Activated CD4-positive, alpha-beta T cell treated with anti-CD3 and anti-CD28 coated beads for 36 hours (primary cell): Measurements from ENCODE around the gene MED7. TPM values are rescaled to one million over a fixed set of nuclear protein-coding genes. Genes with fewer than 3 reads are reported as not detected.

Experiments
- ATAC-seq: fragments of 200-7000 bp; cut with Tn5 transposase; one replicate; pipeline ENCODE4 v1.10.0; 2021; ENCODE audit warnings: mild to moderate bottlenecking, moderate library complexity
- CTCF ChIA-PET: fragments of 350-600 bp; sonication (Branson Sonifier 250); formaldehyde crosslinking; loops from one replicate; lab custom pipeline; 2021; ENCODE audit warnings: antibody characterized with exemption; lab: Charles Lee
- POLR2A ChIA-PET: fragments of 350-600 bp; sonication (Branson Sonifier 250); formaldehyde crosslinking; loops from one replicate; lab custom pipeline; 2021; ENCODE audit warnings: antibody characterized with exemption, inconsistent platforms; lab: Charles Lee
- DNase-seq: peaks from one replicate; pipeline ENCODE4 v3.0.0-alpha.2; 2020
- H3K27ac Mint-ChIP-seq: one replicate; pipeline ENCODE4 v1.8.0; 2021; ENCODE audit warnings: mixed read lengths
- H3K27me3 Mint-ChIP-seq: one replicate; pipeline ENCODE4 v1.8.0; 2021; ENCODE audit warnings: mixed read lengths
- H3K36me3 Mint-ChIP-seq: one replicate; pipeline ENCODE4 v1.8.0; 2021; ENCODE audit warnings: low read depth, mixed read lengths
- H3K4me1 Mint-ChIP-seq: one replicate; pipeline ENCODE4 v1.8.0; 2021; ENCODE audit warnings: mixed read lengths
- H3K4me3 Mint-ChIP-seq: one replicate; pipeline ENCODE4 v1.8.0; 2021; ENCODE audit warnings: mild to moderate bottlenecking, moderate library complexity, mixed read lengths
- H3K9me3 Mint-ChIP-seq: one replicate; pipeline ENCODE4 v1.8.0; 2021; ENCODE audit warnings: low read depth, mixed read lengths
- intact Hi-C, 2 experiments: fragments of 100-400 bp; cut with DNase I in 1 of 2; cut with micrococcal nuclease in 1 of 2; formaldehyde crosslinking; loops; one replicate each; pipeline versions ENCODE4 v1.14.2 to v1.15.1; 2022 to 2024; cut with DNase I, micrococcal nuclease
- total RNA-seq, 2 experiments: library from RNA; stranded (reverse); gene quantifications; one replicate each; pipeline ENCODE4 v1.2.3, GENCODE V29; 2021

MED7 gene
- total RNA-seq, 2 experiments from 2014 or later: 10.0 to 16.9 TPM

DNA sequence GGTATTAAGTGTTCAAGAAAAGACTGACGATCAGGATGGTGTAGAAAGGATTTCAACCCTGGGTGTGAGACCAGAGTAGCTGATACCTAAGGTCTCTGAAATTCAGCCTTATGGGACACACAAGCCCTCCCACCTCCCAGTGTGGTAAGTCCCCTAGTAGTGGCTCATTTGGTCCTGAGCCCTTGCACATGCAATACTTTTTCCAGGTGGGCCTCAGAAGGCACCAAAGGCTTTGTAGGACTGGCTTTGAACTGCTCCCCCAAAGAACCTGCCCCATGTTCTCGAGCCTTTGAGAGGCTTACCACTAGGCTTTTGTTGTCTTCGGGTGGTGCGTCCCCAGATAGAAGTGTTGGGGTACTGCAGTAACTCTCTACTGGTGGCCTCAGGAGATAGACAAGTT is 22.6 kb upstream of the MED7 start:
- H3K36me3 Mint-ChIP-seq: peaks cover 10% of the 10 kb centered on the region
- H3K27ac Mint-ChIP-seq: no peak overlapping the region
- H3K4me3 Mint-ChIP-seq: no peak overlapping the region
- intact Hi-C loops: no loop called here
- ATAC-seq (no peak), DNase-seq (no peak)
- ChIA-PET CTCF (interaction anchor here (0.6 to 1.1 kb wide), 4 partner anchors 9 to 43 kb away, joined by 3 read pairs; no protein-coding TSS in a partner anchor), POLR2A (interaction anchor here (0.7 kb wide), 1 partner anchor 23 kb away, joined by 4 read pairs; the partner anchor contains the start of gene MED7)
- no peaks in the 10 kb centered on the region for H3K27me3 Mint-ChIP-seq
- peaks cover 66% of the 10 kb centered on the region for H3K4me1 Mint-ChIP-seq
- H3K9me3 Mint-ChIP-seq: peaks cover 3% of the 10 kb centered on the region

DNA sequence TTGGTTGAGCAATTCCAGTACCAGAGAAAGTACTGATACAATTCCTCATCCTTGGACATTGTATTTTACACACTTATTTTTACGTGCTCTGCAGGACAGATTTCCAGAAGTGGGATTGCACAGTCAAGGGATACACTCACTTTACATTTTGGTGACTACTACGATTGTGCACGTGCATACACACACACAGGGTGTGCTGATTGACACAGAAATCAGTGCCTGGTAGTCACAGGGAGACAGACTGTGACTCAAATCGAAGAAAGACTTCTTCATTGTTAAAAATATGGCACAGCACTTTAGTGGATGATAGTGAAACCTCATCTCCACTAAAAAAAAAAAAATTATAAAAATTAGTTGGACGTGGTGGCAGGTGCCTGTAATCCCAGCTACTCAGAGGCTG is 21.9 kb upstream of the MED7 start:
- peaks cover 4% of the 10 kb centered on the region for H3K36me3 Mint-ChIP-seq
- intact Hi-C loops: no loop called here
- peak; percentile 39 for ATAC-seq
- ChIA-PET CTCF (interaction anchor here (0.8 to 1.2 kb wide), 4 partner anchors 11 to 44 kb away, joined by 3 read pairs; no protein-coding TSS in a partner anchor), POLR2A (interaction anchor here (0.7 kb wide), 1 partner anchor 22 kb away, joined by 4 read pairs; the partner anchor contains the start of gene MED7)
- H3K4me3 Mint-ChIP-seq: no peak overlapping the region
- H3K27me3 Mint-ChIP-seq: no peaks in the 10 kb centered on the region
- H3K27ac Mint-ChIP-seq: peak overlapping the region; percentile 27
- DNase-seq: no peak
- peaks cover under 1% of the 10 kb centered on the region for H3K9me3 Mint-ChIP-seq
- H3K4me1 Mint-ChIP-seq: peaks cover 70% of the 10 kb centered on the region

DNA sequence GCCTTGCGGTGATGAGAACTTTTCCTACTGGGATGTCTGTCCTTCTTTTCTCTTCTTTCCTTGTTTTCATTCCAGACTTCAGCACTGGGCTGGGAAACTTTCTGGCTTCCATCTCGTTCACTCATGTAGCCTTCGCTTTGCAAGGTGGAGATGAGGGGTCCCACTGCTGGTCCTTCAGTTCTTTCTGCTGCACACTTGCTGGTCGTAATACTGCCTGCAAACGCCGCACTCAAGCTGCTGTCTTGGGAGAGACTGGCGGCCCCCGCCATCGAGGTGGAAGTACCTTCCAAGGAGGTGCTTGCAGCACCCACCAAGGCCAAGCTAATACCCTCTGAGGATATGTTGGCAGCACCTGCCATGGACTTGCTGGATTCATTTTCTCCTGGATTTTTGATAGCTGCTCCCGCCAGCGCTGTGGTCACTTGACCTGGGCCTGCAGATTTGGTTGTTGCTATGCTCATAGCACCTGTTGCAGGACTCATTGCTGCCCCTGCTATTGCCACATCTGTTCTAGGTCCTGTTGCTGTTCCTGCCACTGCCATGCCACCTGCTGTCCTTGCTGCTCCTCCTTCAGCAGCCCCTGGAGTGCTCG is 20.4 kb upstream of the MED7 start:
- CTCF ChIA-PET: interaction anchor here (0.7 to 2.7 kb wide), 4 partner anchors 9 to 124 kb away, joined by 4 to 13 read pairs (median 5); no protein-coding TSS in a partner anchor
- no peak for ATAC-seq

DNA sequence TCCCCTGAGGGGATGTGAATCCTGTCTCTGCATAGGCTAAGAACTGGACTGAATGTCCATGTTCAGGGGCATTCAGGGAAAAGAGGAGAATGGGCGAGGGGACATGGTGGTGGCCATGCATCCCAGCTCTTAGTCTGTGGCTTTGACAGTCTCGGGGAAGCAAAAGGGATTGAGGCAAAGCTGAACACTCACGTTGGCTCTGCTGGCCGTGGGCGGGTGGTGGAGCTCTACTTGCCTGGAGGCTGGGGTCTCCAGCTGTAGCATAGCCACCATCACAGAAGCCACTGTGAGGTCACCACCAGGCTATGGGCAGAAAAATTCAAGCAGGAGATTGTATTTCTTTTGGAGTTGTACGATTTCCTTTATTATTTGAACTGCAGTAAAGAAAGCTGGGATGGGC is 19.3 kb upstream of the MED7 start:
- Mint-ChIP-seq H3K9me3 (no peaks in the 10 kb centered on the region), H3K36me3 (peaks cover 5% of the 10 kb centered on the region), H3K4me1 (peaks cover 68% of the 10 kb centered on the region), H3K27ac (no peak overlapping the region), H3K27me3 (no peaks in the 10 kb centered on the region), H3K4me3 (no peak overlapping the region)
- ChIA-PET CTCF (interaction anchor here (0.5 to 2.7 kb wide), 6 partner anchors 8 to 125 kb away, joined by 3 to 13 read pairs (median 4); no protein-coding TSS in a partner anchor), POLR2A (no interaction called here)
- no peak for DNase-seq
- no peak for ATAC-seq
- intact Hi-C loops: no loop called here

More for the DNA sequence above, 20.4 kb upstream of the MED7 start:
- H3K9me3 Mint-ChIP-seq: no peaks in the 10 kb centered on the region
- H3K27ac Mint-ChIP-seq: peak overlapping the region; percentile 34
- no peak overlapping the region for H3K4me3 Mint-ChIP-seq
- no peak for DNase-seq
- H3K27me3 Mint-ChIP-seq: no peaks in the 10 kb centered on the region
- intact Hi-C loops: no loop called here
- H3K36me3 Mint-ChIP-seq: peaks cover 5% of the 10 kb centered on the region
- POLR2A ChIA-PET: no interaction called here
- H3K4me1 Mint-ChIP-seq: peaks cover 69% of the 10 kb centered on the region

DNA sequence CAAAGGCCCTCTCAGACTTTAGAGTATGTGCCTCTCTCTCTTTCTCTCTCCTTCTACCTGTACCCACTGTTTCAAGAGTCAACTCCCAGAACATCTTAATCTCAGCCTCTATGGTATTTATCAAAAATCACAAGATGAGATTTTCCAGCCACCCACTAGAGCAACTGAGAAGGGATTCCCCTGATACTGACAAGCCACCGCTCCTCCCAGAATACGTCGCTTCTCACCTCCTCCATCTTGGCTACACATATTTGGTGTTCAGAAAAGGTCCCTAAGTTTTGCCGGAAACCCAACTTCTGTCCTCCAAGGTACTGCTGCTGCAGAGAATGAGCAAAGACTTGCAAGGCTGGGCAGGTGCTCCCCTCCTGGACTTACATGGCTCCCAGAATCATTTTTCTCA is 17.3 kb upstream of the MED7 start:
- ATAC-seq: peak; percentile 58
- no peaks in the 10 kb centered on the region for H3K27me3 Mint-ChIP-seq
- H3K9me3 Mint-ChIP-seq: peaks cover 3% of the 10 kb centered on the region
- CTCF ChIA-PET: interaction anchor here (1.0 kb wide), 2 partner anchors 13 to 30 kb away, joined by 3 to 4 read pairs; no protein-coding TSS in a partner anchor
- peak; percentile 68 for DNase-seq
- POLR2A ChIA-PET: no interaction called here
- peak overlapping the region; percentile 99 for H3K27ac Mint-ChIP-seq
- intact Hi-C loops: loop anchor here in 1 of 2 experiments (1.0 kb wide), 1 partner anchor 20 kb away; the partner anchor contains the start of gene ITK
- H3K36me3 Mint-ChIP-seq: peaks cover 12% of the 10 kb centered on the region
- peaks cover 67% of the 10 kb centered on the region for H3K4me1 Mint-ChIP-seq
- H3K4me3 Mint-ChIP-seq: peak overlapping the region; percentile 64

DNA sequence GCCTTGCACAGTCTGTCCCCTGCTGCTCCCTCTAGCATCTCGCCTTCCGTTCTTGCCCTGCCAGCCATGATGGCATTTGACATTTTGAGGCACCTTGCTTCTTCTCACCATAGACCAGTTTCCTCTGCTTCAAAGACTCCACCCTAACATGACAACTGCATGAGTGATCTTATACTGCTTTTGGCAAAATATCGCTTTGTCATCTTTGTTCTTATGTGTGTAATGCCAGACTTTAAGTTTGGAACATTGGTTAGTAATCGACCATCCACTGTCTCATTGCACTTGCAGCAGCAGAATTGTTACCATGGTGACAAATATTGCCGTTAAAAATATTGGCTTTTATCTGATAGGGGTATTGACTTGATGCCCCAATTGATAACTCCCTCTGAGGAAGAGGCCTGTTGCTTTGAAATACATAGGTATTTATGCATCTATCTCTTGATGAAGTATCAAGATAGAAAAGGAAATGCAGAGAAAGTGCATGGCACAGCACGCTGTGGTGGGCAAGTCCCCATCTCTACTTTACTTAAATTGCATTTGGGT is 16.6 kb upstream of the MED7 start:
- ATAC-seq: peak; percentile 81
- H3K36me3 Mint-ChIP-seq: peaks cover 12% of the 10 kb centered on the region
- ChIA-PET POLR2A (no interaction called here), CTCF (interaction anchor here (1.0 to 2.2 kb wide), 3 partner anchors 10 to 31 kb away, joined by 3 to 11 read pairs (median 4); no protein-coding TSS in a partner anchor)
- peaks cover 71% of the 10 kb centered on the region for H3K4me1 Mint-ChIP-seq
- H3K27ac Mint-ChIP-seq: peak overlapping the region; percentile 99
- H3K27me3 Mint-ChIP-seq: no peaks in the 10 kb centered on the region
- H3K4me3 Mint-ChIP-seq: peak overlapping the region; percentile 64
- H3K9me3 Mint-ChIP-seq: peaks cover 3% of the 10 kb centered on the region
- intact Hi-C loops: loop anchor here (1.0 to 10.0 kb wide), 6 partner anchors 13 to 573 kb away; partner anchors contain the start of gene THG1L (in 1 of the 2)
- DNase-seq: peak; percentile 66

DNA sequence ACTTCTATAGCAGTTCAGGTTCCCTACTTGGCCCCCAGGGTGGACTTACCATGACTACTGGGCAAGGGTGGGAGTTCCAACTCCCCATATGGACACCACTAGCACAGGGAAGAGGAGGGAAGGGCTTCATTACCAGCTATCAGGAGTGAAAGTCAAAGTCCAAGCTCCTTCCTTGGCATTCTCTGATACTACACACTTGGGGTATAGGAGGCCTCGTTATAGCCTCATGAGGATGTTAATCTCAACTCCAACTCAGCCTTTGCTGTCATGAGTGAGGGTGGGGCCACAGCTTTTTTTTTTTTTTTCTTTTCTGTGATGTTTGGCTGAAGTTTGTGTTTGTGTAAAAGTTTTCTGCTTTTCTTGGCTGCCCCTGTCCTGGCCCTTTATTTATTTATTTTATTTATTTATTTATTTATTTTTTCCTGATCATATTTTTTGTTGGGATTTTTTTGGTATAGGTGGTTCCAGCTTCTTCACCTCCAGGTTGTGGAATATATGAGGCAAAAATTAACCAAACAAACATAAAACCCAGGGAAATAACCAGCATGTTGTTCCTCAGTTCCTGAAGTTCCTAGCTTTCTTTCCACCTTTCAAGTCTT is 14.7 kb upstream of the MED7 start:
- Mint-ChIP-seq H3K4me1 (peaks cover 80% of the 10 kb centered on the region), H3K27me3 (no peaks in the 10 kb centered on the region), H3K27ac (peak overlapping the region; percentile 66), H3K36me3 (peaks cover 12% of the 10 kb centered on the region), H3K4me3 (no peak overlapping the region), H3K9me3 (peaks cover 3% of the 10 kb centered on the region)
- intact Hi-C loops: loop anchor here (5.0 to 10.0 kb wide), 3 partner anchors 115 to 575 kb away; partner anchors contain the start of gene THG1L (in 1 of the 2)
- ATAC-seq (no peak), DNase-seq (no peak)
- POLR2A ChIA-PET: interaction anchor here (0.9 kb wide), 1 partner anchor 32 kb away, joined by 4 read pairs; no protein-coding TSS in a partner anchor
- CTCF ChIA-PET: interaction anchor here (0.7 to 2.2 kb wide), 8 partner anchors 9 to 213 kb away, joined by 3 to 11 read pairs (median 6); partner anchors contain the start of gene ITK

DNA sequence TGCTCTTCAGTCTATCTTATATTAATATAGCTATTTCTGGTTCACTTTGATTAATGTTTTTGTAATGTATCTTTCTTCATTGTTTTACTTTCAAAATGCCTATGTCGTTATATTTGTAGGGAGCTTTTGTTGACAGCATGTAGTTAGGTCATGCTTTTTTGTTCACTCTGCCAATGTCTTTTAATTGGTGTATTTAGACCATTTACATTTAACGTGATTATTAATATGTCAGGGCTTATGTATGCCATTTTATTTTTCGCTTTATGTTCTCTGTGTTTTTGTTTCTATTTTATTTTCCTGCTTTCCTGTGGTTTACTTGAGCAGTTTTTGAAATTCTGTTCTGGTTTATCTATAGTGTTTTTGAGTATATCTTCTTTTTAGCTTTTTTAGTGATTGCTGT is 12.6 kb upstream of the MED7 start:
- CTCF ChIA-PET: interaction anchor here (0.6 to 2.0 kb wide), 14 partner anchors 10 to 432 kb away, joined by 3 to 6 read pairs (median 3); partner anchors contain the start of genes ITK and MED7
- intact Hi-C loops: loop anchor here (5.0 to 10.0 kb wide), 3 partner anchors 117 to 577 kb away; partner anchors contain the start of gene THG1L (in 1 of the 2)
- H3K4me1 Mint-ChIP-seq: peaks cover 85% of the 10 kb centered on the region
- no peak for ATAC-seq
- H3K27ac Mint-ChIP-seq: peak overlapping the region; percentile 98
- POLR2A ChIA-PET: interaction anchor here (0.7 to 2.1 kb wide), 4 partner anchors 12 to 69 kb away, joined by 3 to 7 read pairs (median 5); partner anchors contain the start of gene MED7
- H3K27me3 Mint-ChIP-seq: no peaks in the 10 kb centered on the region
- peaks cover 3% of the 10 kb centered on the region for H3K9me3 Mint-ChIP-seq
- no peak for DNase-seq
- H3K4me3 Mint-ChIP-seq: peak overlapping the region; percentile 74
- peaks cover 12% of the 10 kb centered on the region for H3K36me3 Mint-ChIP-seq

DNA sequence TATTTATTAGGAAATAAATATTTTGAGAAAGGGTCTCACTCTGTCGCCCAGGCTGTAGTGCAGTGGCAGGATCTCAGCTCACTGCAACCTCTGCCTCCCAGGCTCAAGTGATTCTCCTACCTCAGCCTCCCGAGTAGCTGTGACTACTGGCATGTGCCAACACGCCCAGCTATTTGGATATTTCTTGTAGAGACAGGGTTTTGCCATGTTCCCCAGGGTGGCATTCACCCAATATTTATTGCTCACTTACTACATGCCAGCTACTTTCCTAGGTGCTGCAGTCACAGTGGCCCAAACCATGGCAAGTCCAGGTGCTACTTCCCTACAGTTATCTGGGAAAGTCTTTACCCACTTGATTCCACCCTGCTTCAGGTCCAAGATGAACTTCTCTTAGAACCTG is 8.3 kb upstream of the MED7 start:
- Mint-ChIP-seq H3K27ac (peak overlapping the region; percentile 79), H3K4me1 (peaks cover 65% of the 10 kb centered on the region), H3K4me3 (no peak overlapping the region), H3K36me3 (peaks cover 4% of the 10 kb centered on the region), H3K27me3 (no peaks in the 10 kb centered on the region), H3K9me3 (no peaks in the 10 kb centered on the region)
- ATAC-seq: no peak
- intact Hi-C loops: loop anchor here in 1 of 2 experiments (10.0 kb wide), 1 partner anchor 444 kb away; no protein-coding TSS in a partner anchor
- ChIA-PET CTCF (interaction anchor here (0.9 to 4.7 kb wide), 13 partner anchors 13 to 179 kb away, joined by 3 to 40 read pairs (median 4); no protein-coding TSS in a partner anchor), POLR2A (interaction anchor here (0.7 kb wide), 1 partner anchor 35 kb away, joined by 4 read pairs; no protein-coding TSS in a partner anchor)
- no peak for DNase-seq

DNA sequence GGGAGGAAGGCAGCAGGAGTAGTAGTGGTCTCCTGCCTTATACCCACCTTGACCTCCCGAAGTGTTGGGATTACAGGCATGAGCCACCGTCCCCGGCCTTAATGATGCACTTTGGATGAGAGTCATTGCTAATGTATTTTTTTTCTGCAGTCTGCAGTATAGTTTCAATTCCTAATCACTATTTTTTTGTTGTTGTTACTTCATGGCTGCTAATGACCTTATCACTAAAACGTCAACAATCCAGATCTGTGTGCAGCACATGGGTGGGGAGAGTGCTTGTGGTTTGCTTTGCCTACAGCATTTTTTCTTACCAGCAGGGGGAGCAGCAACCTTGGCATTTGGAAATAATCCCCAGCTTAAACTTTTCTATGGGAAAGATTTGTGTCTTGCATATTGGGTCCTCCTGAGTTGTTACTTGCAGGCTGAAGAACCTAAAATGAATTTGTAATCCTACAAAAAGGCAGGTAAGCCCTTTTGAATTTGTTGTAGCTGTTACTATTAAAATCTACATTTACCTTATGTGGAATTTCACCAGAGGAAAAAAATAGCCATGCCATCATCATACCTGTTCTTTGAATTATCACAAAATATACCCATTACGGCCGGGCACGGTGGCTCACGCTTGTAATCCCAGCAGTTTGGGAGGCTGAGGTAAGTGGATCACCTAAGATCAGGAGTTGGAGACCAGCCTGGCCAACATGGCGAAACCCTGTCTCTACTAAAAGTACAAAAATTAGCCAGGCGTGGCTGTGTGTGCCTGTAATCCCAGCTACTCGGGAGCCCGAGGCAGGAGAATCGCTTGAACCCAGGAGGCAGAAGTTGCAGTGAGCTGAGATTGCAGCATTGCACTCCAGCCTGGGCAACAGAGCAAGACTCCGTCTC is 6.3 kb upstream of the MED7 start:
- H3K4me1 Mint-ChIP-seq: peaks cover 48% of the 10 kb centered on the region

More for the DNA sequence above, 6.3 kb upstream of the MED7 start:
- ChIA-PET POLR2A (interaction anchor here (0.5 to 2.0 kb wide), 8 partner anchors 26 to 1221 kb away, joined by 3 to 11 read pairs (median 4); partner anchors contain the start of gene ITK), CTCF (interaction anchor here (0.5 to 4.7 kb wide), 43 partner anchors 9 to 582 kb away, joined by 3 to 40 read pairs (median 6); partner anchors contain the start of gene ITK)
- H3K27ac Mint-ChIP-seq: peak overlapping the region; percentile 74
- no peaks in the 10 kb centered on the region for H3K9me3 Mint-ChIP-seq
- no peaks in the 10 kb centered on the region for H3K27me3 Mint-ChIP-seq
- peak; percentile 66 for ATAC-seq
- H3K4me3 Mint-ChIP-seq: peak overlapping the region; percentile 2
- intact Hi-C loops: loop anchor here (1.0 to 5.0 kb wide), 8 partner anchors 32 to 323 kb away; partner anchors contain the start of genes CYFIP2 (in 1 of the 2) and ITK (in 1 of the 2)
- H3K36me3 Mint-ChIP-seq: no peaks in the 10 kb centered on the region
- peak; percentile 88 for DNase-seq
